ENCODE measurements around the gene BCAS1. TPM values are rescaled to one million over a fixed set of nuclear protein-coding genes. Genes with fewer than 3 reads are reported as not detected.

The BCAS1 gene
- total and polyA plus RNA-seq, 2 experiments from 2014 or later, result not detected

DNA sequence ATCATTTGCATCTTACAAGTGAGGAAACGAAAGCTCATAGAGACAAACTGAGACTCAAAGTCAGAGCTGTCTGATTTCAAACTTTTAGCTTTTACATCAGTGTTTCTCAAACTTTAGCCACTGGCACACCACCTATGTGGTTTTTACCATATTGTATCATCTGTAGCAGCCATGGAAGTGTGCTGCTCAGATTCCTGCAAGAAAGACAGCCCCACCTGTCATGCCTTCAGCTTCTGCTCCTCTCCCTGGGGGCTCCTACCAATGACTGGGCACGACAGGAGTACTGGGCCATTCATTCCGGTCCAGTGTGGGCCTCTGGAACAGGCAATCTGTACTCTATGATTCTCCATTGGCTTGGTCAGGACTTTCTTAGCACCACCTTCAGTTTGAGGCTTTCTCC lies 87.0 kb downstream of the BCAS1 start:
- H3K36me3 ChIP-seq, result no peaks in the 10 kb centered on the region
- H3K27me3 ChIP-seq, result no peaks in the 10 kb centered on the region
- TF ChIP-seq, protein P1, sequence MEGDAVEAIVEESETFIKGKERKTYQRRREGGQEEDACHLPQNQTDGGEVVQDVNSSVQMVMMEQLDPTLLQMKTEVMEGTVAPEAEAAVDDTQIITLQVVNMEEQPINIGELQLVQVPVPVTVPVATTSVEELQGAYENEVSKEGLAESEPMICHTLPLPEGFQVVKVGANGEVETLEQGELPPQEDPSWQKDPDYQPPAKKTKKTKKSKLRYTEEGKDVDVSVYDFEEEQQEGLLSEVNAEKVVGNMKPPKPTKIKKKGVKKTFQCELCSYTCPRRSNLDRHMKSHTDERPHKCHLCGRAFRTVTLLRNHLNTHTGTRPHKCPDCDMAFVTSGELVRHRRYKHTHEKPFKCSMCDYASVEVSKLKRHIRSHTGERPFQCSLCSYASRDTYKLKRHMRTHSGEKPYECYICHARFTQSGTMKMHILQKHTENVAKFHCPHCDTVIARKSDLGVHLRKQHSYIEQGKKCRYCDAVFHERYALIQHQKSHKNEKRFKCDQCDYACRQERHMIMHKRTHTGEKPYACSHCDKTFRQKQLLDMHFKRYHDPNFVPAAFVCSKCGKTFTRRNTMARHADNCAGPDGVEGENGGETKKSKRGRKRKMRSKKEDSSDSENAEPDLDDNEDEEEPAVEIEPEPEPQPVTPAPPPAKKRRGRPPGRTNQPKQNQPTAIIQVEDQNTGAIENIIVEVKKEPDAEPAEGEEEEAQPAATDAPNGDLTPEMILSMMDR (IDR thresholded peaks at IDR 0.05; ENCODE audit: low read depth, low read length), result no peak
- DNase-seq (ENCODE audit: low read depth in 1 of 2, low spot score in 1 of 2), result no peak
- H3K9me3 ChIP-seq (ENCODE audit: low read depth), result peaks cover 3% of the 10 kb centered on the region
- no peak overlapping the region for H3K27ac ChIP-seq
- no peak overlapping the region for H3K4me3 ChIP-seq
- H3K4me1 ChIP-seq (ENCODE audit: low read depth), result no peaks in the 10 kb centered on the region

DNA sequence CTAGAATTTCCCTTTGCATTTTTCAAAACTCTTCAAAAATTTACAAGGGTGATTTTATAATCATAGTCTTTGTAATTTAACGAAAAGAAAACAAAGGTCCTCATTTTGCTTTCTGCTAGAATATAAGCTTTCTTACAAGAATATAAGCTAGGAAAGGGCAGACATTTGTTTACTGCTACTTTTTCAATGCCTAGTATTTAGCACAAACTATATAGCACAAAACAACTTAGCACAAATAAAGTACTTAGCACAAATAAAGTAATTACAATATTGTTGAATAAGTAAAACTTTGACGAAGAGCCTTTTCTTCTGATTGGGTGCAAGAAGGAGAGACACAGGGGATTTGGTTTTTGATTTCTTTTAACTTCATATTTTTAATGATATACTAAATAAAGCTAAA lies 87.8 kb downstream of the BCAS1 start:
- no peak for DNase-seq (ENCODE audit: low read depth in 1 of 2, low spot score in 1 of 2)
- H3K27ac ChIP-seq, result no peak overlapping the region
- no peaks in the 10 kb centered on the region for H3K36me3 ChIP-seq
- H3K9me3 ChIP-seq (ENCODE audit: low read depth), result peaks cover 3% of the 10 kb centered on the region
- H3K4me1 ChIP-seq (ENCODE audit: low read depth), result no peaks in the 10 kb centered on the region
- TF ChIP-seq, protein P1 (IDR thresholded peaks at IDR 0.05; ENCODE audit: low read depth, low read length), result no peak
- H3K27me3 ChIP-seq, result no peaks in the 10 kb centered on the region
- no peak overlapping the region for H3K4me3 ChIP-seq

DNA sequence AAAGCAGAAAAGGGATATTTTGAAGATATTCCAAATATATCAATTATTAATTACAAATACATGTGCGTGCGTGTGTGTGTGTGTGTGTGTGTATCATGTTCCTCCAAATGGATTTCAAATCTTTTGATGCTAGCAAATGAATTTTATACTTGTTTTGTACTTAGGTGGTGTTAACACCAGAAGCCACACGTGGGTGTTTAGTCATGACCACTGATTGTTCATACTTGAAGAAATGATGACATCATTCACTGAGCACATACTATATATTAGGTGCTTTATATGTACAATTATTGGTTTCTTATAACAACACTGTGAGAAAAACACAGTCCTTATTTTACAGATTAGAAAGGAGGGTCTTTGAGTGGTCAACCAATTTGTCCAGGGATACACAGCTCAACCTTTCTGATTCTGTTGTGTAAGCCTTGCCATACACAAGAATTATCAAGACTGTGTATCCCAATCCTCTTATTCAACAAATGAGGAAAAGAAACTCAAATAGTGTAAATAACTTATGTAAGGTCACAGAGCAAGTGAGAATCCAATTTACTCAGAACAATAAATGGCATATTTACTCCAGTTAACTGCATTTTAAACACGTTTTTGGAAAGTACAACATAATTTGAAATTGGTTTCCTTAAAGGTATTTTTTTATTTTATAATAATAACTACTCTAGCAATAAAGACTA lies 88.5 kb downstream of the BCAS1 start:
- Histone ChIP-seq H3K9me3 (ENCODE audit: low read depth) (peaks cover 3% of the 10 kb centered on the region), H3K4me1 (ENCODE audit: low read depth) (no peaks in the 10 kb centered on the region), H3K4me3 (no peak overlapping the region), H3K27me3 (no peaks in the 10 kb centered on the region), H3K36me3 (no peaks in the 10 kb centered on the region), H3K27ac (no peak overlapping the region)
- TF ChIP-seq, protein P1 (IDR thresholded peaks at IDR 0.05; ENCODE audit: low read depth, low read length), result no peak
- DNase-seq (ENCODE audit: low read depth in 1 of 2, low spot score in 1 of 2), result no peak

DNA sequence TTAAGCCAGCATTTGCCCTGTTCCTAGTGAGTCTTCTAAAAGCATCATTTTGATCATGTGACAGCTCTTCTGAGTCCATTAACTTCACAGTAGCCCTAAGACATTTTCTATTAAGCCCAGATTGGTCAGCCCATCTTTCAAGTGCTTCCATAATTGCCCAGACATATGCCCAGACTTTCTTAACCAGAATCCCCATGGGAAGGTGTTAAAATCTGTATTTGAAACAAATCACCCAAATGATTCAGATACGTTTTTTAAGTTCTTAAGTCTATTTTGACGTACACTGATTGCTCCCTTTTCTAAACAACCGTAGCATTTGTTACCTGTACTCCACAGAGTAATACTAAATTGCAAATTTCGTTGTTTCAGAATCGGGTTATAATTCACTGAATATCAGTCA lies 89.3 kb downstream of the BCAS1 start:
- Histone ChIP-seq H3K9me3 (ENCODE audit: low read depth) (peaks cover 3% of the 10 kb centered on the region), H3K36me3 (no peaks in the 10 kb centered on the region), H3K4me1 (ENCODE audit: low read depth) (no peaks in the 10 kb centered on the region), H3K27ac (no peak overlapping the region), H3K27me3 (no peaks in the 10 kb centered on the region), H3K4me3 (no peak overlapping the region)
- DNase-seq (ENCODE audit: low read depth in 1 of 2, low spot score in 1 of 2), result no peak
- TF ChIP-seq, protein P1 (IDR thresholded peaks at IDR 0.05; ENCODE audit: low read depth, low read length), result no peak

DNA sequence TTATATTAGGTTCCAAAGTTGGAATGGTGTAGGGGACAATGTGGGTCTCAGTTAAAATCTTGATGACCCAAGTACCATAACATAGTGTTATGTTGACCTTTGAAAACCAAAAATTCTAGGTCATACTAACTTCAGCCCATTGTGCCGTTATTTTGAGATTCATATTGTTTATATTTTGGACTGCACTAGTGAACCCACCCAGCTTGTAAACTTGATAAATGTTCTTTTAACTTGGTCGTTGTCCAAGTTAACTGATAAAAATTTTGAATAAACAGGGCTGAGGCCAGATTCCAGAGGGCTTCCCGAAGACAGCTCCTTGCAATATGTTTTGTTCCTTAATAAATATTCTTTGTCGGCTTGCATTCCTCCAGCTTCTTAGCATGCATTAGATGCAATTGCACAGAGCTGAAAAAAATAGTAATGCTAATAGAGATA lies 90.3 kb downstream of the BCAS1 start:
- Histone ChIP-seq H3K9me3 (ENCODE audit: low read depth) (peaks cover 3% of the 10 kb centered on the region), H3K27ac (no peak overlapping the region), H3K4me1 (ENCODE audit: low read depth) (no peaks in the 10 kb centered on the region), H3K36me3 (no peaks in the 10 kb centered on the region), H3K27me3 (no peaks in the 10 kb centered on the region), H3K4me3 (no peak overlapping the region)
- DNase-seq (ENCODE audit: low read depth in 1 of 2, low spot score in 1 of 2), result no peak
- TF ChIP-seq, protein P1 (IDR thresholded peaks at IDR 0.05; ENCODE audit: low read depth, low read length), result no peak

Measured in cardiac muscle cell (in vitro differentiated cells and primary cell).